ENCODE results near the gene SLTM. TPM values are rescaled to one million over a fixed set of nuclear protein-coding genes. Genes with fewer than 3 reads are reported as not detected.

The SLTM gene
- total RNA-seq, 2 experiments from 2014 or later: 183 to 189 TPM

DNA sequence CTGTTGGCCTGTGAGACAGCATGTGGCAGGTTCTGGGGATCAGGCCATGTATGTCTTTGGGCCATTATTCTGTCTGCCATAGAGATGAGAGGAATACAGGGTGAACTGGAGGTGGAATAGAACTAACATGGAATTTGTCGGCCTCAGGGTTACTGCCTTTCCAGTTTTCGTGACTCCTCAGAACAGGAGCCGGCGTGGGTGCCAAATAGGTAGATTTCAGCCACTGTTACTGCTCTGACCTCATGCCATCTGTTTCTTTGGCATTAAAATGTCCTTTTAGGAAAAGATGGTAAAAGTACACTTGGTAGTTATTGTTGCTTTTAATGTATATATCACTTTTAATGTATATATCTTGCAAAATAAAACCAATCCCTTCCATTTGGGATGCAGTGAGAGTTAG is 65.6 kb downstream of the SLTM start:
- H3K27me3 ChIP-seq (ENCODE audit: control insufficient read depth in 1 of 2, insufficient read depth in 2 of 2, low read length in 2 of 2): no peaks in the 10 kb centered on the region
- Mint-ChIP-seq H3K27ac (no peak overlapping the region), H3K36me3 (ENCODE audit: low read depth) (no peaks in the 10 kb centered on the region), H3K4me1 (ENCODE audit: low read depth) (peaks cover 8% of the 10 kb centered on the region), H3K4me3 (no peak overlapping the region), H3K27me3 (peaks cover 7% of the 10 kb centered on the region), H3K9me3 (no peaks in the 10 kb centered on the region)
- H3K36me3 ChIP-seq (ENCODE audit: insufficient read depth, low read length): no peaks in the 10 kb centered on the region
- H3K27ac ChIP-seq (ENCODE audit: low read depth in 1 of 2, low read length in 2 of 2): no peak overlapping the region
- no peaks in the 10 kb centered on the region for H3K4me1 ChIP-seq (ENCODE audit: insufficient read depth, low read length)
- ChIA-PET CTCF (no interaction called here), POLR2A (no interaction called here)
- ATAC-seq (ENCODE audit: poor library complexity) (no peak), DNase-seq (no peak)
- TF ChIP-seq, protein P1, sequence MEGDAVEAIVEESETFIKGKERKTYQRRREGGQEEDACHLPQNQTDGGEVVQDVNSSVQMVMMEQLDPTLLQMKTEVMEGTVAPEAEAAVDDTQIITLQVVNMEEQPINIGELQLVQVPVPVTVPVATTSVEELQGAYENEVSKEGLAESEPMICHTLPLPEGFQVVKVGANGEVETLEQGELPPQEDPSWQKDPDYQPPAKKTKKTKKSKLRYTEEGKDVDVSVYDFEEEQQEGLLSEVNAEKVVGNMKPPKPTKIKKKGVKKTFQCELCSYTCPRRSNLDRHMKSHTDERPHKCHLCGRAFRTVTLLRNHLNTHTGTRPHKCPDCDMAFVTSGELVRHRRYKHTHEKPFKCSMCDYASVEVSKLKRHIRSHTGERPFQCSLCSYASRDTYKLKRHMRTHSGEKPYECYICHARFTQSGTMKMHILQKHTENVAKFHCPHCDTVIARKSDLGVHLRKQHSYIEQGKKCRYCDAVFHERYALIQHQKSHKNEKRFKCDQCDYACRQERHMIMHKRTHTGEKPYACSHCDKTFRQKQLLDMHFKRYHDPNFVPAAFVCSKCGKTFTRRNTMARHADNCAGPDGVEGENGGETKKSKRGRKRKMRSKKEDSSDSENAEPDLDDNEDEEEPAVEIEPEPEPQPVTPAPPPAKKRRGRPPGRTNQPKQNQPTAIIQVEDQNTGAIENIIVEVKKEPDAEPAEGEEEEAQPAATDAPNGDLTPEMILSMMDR (IDR thresholded peaks at IDR 0.05): no peak
- intact Hi-C loops (cut with DNase I, micrococcal nuclease): no loop called here
- H3K9me3 ChIP-seq (ENCODE audit: control insufficient read depth in 1 of 2, insufficient read depth in 1 of 2, low read length in 2 of 2): peaks cover 0 to 6% of the 10 kb centered on the region in 2 experiments
- H3K4me3 ChIP-seq (ENCODE audit: low read length): no peak overlapping the region

DNA sequence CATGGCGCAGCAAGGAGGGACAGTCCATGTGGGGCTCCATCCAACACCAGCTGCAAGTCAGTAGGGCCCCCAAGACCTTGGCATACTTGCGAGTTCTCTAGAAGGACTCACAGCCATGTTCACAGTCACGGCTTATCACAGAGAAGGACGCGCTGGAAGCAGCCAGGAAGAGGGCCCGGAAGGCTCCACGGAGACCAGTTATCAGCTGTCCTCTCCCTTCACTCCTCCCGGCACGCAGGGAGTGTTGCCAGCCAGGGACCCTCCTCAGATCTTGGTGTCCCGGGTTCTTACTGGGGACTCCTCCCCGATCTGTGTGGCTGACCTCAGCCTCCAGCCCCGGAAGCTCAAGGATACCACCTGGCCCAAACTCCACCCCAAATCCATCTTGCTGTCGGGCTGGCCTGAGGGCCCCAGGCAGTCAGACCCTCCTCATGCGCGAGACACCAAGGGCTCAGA is 68.0 kb downstream of the SLTM start:
- H3K9me3 Mint-ChIP-seq: no peaks in the 10 kb centered on the region
- Histone ChIP-seq H3K4me3 (ENCODE audit: low read length) (no peak overlapping the region), H3K9me3 (ENCODE audit: control insufficient read depth in 1 of 2, insufficient read depth in 1 of 2, low read length in 2 of 2) (peaks cover 0 to 6% of the 10 kb centered on the region in 2 experiments)

GRCh38 chr15:58864602-58865424 is 68.7 kb downstream of the SLTM start:
- CTCF ChIA-PET: no interaction called here
- intact Hi-C loops (cut with DNase I, micrococcal nuclease): no loop called here

More for the DNA sequence above, 68.0 kb downstream of the SLTM start:
- ChIA-PET POLR2A (no interaction called here), CTCF (no interaction called here)
- H3K27ac Mint-ChIP-seq: no peak overlapping the region
- H3K4me1 Mint-ChIP-seq (ENCODE audit: low read depth): peaks cover 29% of the 10 kb centered on the region
- peaks cover 7% of the 10 kb centered on the region for H3K27me3 Mint-ChIP-seq
- DNase-seq (no peak), ATAC-seq (ENCODE audit: poor library complexity) (no peak)
- intact Hi-C loops (cut with DNase I, micrococcal nuclease): no loop called here
- H3K4me3 Mint-ChIP-seq: no peak overlapping the region
- Histone ChIP-seq H3K27ac (ENCODE audit: low read depth in 1 of 2, low read length in 2 of 2) (no peak overlapping the region), H3K4me1 (ENCODE audit: insufficient read depth, low read length) (peaks cover 3% of the 10 kb centered on the region), H3K36me3 (ENCODE audit: insufficient read depth, low read length) (no peaks in the 10 kb centered on the region), H3K27me3 (ENCODE audit: control insufficient read depth in 1 of 2, insufficient read depth in 2 of 2, low read length in 2 of 2) (no peaks in the 10 kb centered on the region)
- H3K36me3 Mint-ChIP-seq (ENCODE audit: low read depth): no peaks in the 10 kb centered on the region
- TF ChIP-seq, protein P1 (IDR thresholded peaks at IDR 0.05): no peak

More at GRCh38 chr15:58864602-58865424, 68.7 kb downstream of the SLTM start:
- Histone ChIP-seq H3K36me3 (ENCODE audit: insufficient read depth, low read length) (no peaks in the 10 kb centered on the region), H3K9me3 (ENCODE audit: control insufficient read depth in 1 of 2, insufficient read depth in 1 of 2, low read length in 2 of 2) (peaks cover 0 to 6% of the 10 kb centered on the region in 2 experiments), H3K27me3 (ENCODE audit: control insufficient read depth in 1 of 2, insufficient read depth in 2 of 2, low read length in 2 of 2) (no peaks in the 10 kb centered on the region), H3K4me3 (ENCODE audit: low read length) (no peak overlapping the region), H3K4me1 (ENCODE audit: insufficient read depth, low read length) (peaks cover 3% of the 10 kb centered on the region), H3K27ac (ENCODE audit: low read depth in 1 of 2, low read length in 2 of 2) (no peak overlapping the region)
- ATAC-seq (ENCODE audit: poor library complexity) (peak; percentile 23), DNase-seq (peak in 4 of 14 experiments; percentile 5 to 18 (median 10))
- peaks cover 7% of the 10 kb centered on the region for H3K27me3 Mint-ChIP-seq
- H3K27ac Mint-ChIP-seq: no peak overlapping the region
- H3K9me3 Mint-ChIP-seq: no peaks in the 10 kb centered on the region
- peaks cover 29% of the 10 kb centered on the region for H3K4me1 Mint-ChIP-seq (ENCODE audit: low read depth)
- no peak overlapping the region for H3K4me3 Mint-ChIP-seq
- POLR2A ChIA-PET: no interaction called here
- TF ChIP-seq, protein P1 (IDR thresholded peaks at IDR 0.05): no peak
- H3K36me3 Mint-ChIP-seq (ENCODE audit: low read depth): no peaks in the 10 kb centered on the region

Data from CD4-positive, alpha-beta T cell (primary cell).